GM12874 (cell line): Measurements from ENCODE around the gene ATXN1.

Source experiments
- CTCF ChIP-seq: IDR thresholded peaks from 2 replicates; pipeline ENCODE4 v1.5.1; 2011; ENCODE audit warnings: low read depth, mild to moderate bottlenecking, control low read depth, low read length, moderate library complexity; ENCODE audit not compliant: insufficient read depth

Gene ATXN1

GRCh38 chr6:16572317-16572716, 188.9 kb downstream of the ATXN1 start:
- no peak for TF ChIP-seq CTCF

- TF ChIP-seq CTCF = no peak
Observed at GRCh38 chr6:16570946-16571345, 190.3 kb downstream of the ATXN1 start.

GRCh38 chr6:16570221-16570553, 191.1 kb downstream of the ATXN1 start:
- no peak for TF ChIP-seq CTCF

- TF ChIP-seq CTCF = no peak
Observed at GRCh38 chr6:16568128-16568527, 193.1 kb downstream of the ATXN1 start.

- TF ChIP-seq CTCF = no peak
Observed at GRCh38 chr6:16567071-16567470, 194.2 kb downstream of the ATXN1 start.

GRCh38 chr6:16564436-16564835, 196.8 kb downstream of the ATXN1 start:
- TF ChIP-seq CTCF = no peak

GRCh38 chr6:16563628-16564240, 197.5 kb downstream of the ATXN1 start:
- TF ChIP-seq CTCF = no peak
